CD4-positive, alpha-beta T cell (primary cell): ENCODE measurements around the gene FAM227B. TPM values are rescaled to one million over a fixed set of nuclear protein-coding genes. Genes with fewer than 3 reads are reported as not detected.

Experiments used
- ATAC-seq: fragments of 200-7000 bp; cut with Tn5 transposase; one replicate; pipeline ENCODE4 v1.10.0; 2022; ENCODE audit warnings: mild to moderate bottlenecking; ENCODE audit not compliant: poor library complexity
- CTCF ChIA-PET: fragments of 350-600 bp; sonication (Branson Sonifier 250); formaldehyde crosslinking; loops from one replicate; lab custom pipeline; 2021; ENCODE audit warnings: antibody characterized with exemption, inconsistent platforms; lab: Charles Lee
- POLR2A ChIA-PET: fragments of 350-600 bp; sonication (Branson Sonifier 250); formaldehyde crosslinking; loops from one replicate; lab custom pipeline; 2021; ENCODE audit warnings: antibody characterized with exemption, inconsistent platforms; lab: Charles Lee
- DNase-seq, 14 experiments: peaks; one replicate each; pipeline ENCODE4 v3.0.0-alpha.2; 2013 to 2020; ENCODE audit warnings: mixed read lengths in 2 of 14
- H3K27ac ChIP-seq, 2 donors: one replicate each; pipeline versions ENCODE4 v1.5.1 to v1.7.0; 2013; ENCODE audit warnings: low read length in 2 of 2, low read depth in 1 of 2, mild to moderate bottlenecking in 1 of 2
- H3K27me3 ChIP-seq, 2 experiments: 1 replicate in 1 of 2; 2 replicates in 1 of 2; pipeline versions ENCODE4 v1.6.1 to v1.7.0; 2013; ENCODE audit warnings: low read length in 2 of 2, control low read depth in 1 of 2, mild to moderate bottlenecking in 1 of 2, moderate library complexity in 1 of 2; ENCODE audit not compliant: insufficient read depth in 2 of 2, control insufficient read depth in 1 of 2
- H3K36me3 ChIP-seq: one replicate; pipeline ENCODE4 v1.6.1; 2013; ENCODE audit warnings: low read length, control low read depth; ENCODE audit not compliant: insufficient read depth
- H3K4me1 ChIP-seq: one replicate; pipeline ENCODE4 v1.6.1; 2013; ENCODE audit warnings: low read length, control low read depth; ENCODE audit not compliant: insufficient read depth
- H3K4me3 ChIP-seq: one replicate; pipeline ENCODE4 v1.5.1; 2013; ENCODE audit warnings: mild to moderate bottlenecking, low read length, moderate library complexity
- H3K9me3 ChIP-seq, 2 experiments: 1 replicate in 1 of 2; 2 replicates in 1 of 2; pipeline versions ENCODE4 v1.6.1 to v1.7.0; 2013; ENCODE audit warnings: low read length in 2 of 2, mild to moderate bottlenecking in 2 of 2, control low read depth in 1 of 2, moderate library complexity in 1 of 2; ENCODE audit not compliant: control insufficient read depth in 1 of 2, insufficient read depth in 1 of 2
- H3K27ac Mint-ChIP-seq: one replicate; pipeline ENCODE4 v1.8.0; 2020; ENCODE audit warnings: mixed read lengths
- H3K27me3 Mint-ChIP-seq: one replicate; pipeline ENCODE4 v1.8.0; 2021; ENCODE audit warnings: mixed read lengths
- H3K36me3 Mint-ChIP-seq: one replicate; pipeline ENCODE4 v1.8.0; 2021; ENCODE audit warnings: low read depth, mixed read lengths
- H3K4me1 Mint-ChIP-seq: one replicate; pipeline ENCODE4 v1.8.0; 2021; ENCODE audit warnings: low read depth, mixed read lengths
- H3K4me3 Mint-ChIP-seq: one replicate; pipeline ENCODE4 v1.8.0; 2020; ENCODE audit warnings: mild to moderate bottlenecking, mixed read lengths
- H3K9me3 Mint-ChIP-seq: one replicate; pipeline ENCODE4 v1.8.0; 2020; ENCODE audit warnings: mixed read lengths
- intact Hi-C, 2 experiments: fragments of 100-400 bp; cut with DNase I in 1 of 2; cut with micrococcal nuclease in 1 of 2; formaldehyde crosslinking; loops; one replicate each; pipeline versions ENCODE4 v1.15.1 to v1.9.0; 2023 to 2025; cut with DNase I, micrococcal nuclease
- total RNA-seq, 174 experiments: library from RNA in 2 of 174; stranded (reverse) in 2 of 174; gene quantifications; one replicate each; pipeline ENCODE4 v1.2.3 and lab custom pipeline; 2021 to 2026
- TF ChIP-seq, protein P1 (sequence below): fragments of 200-600 bp; IDR thresholded peaks from one replicate; pipeline ENCODE4 v1.8.0; 2022; ENCODE audit warnings: antibody characterized with exemption, mild to moderate bottlenecking

Gene FAM227B
- total RNA-seq, 2 experiments from 2014 or later = 3.0 to 4.4 TPM

- H3K27me3 ChIP-seq = no peaks in the 10 kb centered on the region
- no peaks in the 10 kb centered on the region for H3K36me3 ChIP-seq
- H3K9me3 ChIP-seq = no peaks in the 10 kb centered on the region
- Mint-ChIP-seq H3K4me3 (no peak overlapping the region), H3K36me3 (peaks cover 45% of the 10 kb centered on the region), H3K27ac (no peak overlapping the region), H3K9me3 (no peaks in the 10 kb centered on the region), H3K4me1 (no peaks in the 10 kb centered on the region), H3K27me3 (no peaks in the 10 kb centered on the region)
- no peak overlapping the region for H3K27ac ChIP-seq
- no peak for ATAC-seq
- intact Hi-C loops = no loop called here
- ChIA-PET POLR2A (interaction anchor here (0.6 kb wide), 1 partner anchor 268 kb away, joined by 3 read pairs; no protein-coding TSS in a partner anchor), CTCF (no interaction called here)
- TF ChIP-seq, protein P1, sequence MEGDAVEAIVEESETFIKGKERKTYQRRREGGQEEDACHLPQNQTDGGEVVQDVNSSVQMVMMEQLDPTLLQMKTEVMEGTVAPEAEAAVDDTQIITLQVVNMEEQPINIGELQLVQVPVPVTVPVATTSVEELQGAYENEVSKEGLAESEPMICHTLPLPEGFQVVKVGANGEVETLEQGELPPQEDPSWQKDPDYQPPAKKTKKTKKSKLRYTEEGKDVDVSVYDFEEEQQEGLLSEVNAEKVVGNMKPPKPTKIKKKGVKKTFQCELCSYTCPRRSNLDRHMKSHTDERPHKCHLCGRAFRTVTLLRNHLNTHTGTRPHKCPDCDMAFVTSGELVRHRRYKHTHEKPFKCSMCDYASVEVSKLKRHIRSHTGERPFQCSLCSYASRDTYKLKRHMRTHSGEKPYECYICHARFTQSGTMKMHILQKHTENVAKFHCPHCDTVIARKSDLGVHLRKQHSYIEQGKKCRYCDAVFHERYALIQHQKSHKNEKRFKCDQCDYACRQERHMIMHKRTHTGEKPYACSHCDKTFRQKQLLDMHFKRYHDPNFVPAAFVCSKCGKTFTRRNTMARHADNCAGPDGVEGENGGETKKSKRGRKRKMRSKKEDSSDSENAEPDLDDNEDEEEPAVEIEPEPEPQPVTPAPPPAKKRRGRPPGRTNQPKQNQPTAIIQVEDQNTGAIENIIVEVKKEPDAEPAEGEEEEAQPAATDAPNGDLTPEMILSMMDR = no peak
- no peaks in the 10 kb centered on the region for H3K4me1 ChIP-seq
- DNase-seq = no peak
- no peak overlapping the region for H3K4me3 ChIP-seq
Measured at GRCh38 chr15:49327927-49328326, 292.7 kb downstream of the FAM227B start.

DNA sequence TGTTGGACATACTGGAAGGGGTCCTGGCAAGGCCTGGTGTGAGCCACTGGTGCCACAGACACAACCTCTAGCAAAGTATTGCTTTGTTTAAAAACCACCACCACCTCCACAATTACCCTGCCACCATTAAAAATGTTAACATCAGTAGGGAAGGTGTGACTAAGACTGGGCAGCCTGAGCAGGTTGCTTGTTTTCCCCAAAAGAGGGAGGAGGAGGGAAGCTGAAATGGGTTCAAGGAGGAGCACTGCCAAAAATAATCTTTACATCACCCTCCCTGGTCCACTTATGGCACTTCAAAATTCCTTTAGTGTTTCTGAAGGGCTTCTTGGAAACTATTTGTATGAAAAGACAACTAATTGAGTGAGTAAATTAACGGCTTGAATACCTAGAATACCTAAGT is 297.4 kb downstream of the FAM227B start:
- peaks cover 11% of the 10 kb centered on the region for H3K4me1 Mint-ChIP-seq
- DNase-seq (no peak), ATAC-seq (no peak)
- H3K27me3 Mint-ChIP-seq = no peaks in the 10 kb centered on the region
- H3K36me3 Mint-ChIP-seq = peaks cover 62% of the 10 kb centered on the region
- H3K36me3 ChIP-seq = peaks cover 27% of the 10 kb centered on the region
- no peak overlapping the region for H3K27ac ChIP-seq
- POLR2A ChIA-PET = no interaction called here
- H3K27ac Mint-ChIP-seq = no peak overlapping the region
- H3K9me3 ChIP-seq = no peaks in the 10 kb centered on the region
- H3K27me3 ChIP-seq = no peaks in the 10 kb centered on the region
- TF ChIP-seq, protein P1 = no peak
- intact Hi-C loops = no loop called here
- CTCF ChIA-PET = no interaction called here
- no peaks in the 10 kb centered on the region for H3K4me1 ChIP-seq
- H3K4me3 Mint-ChIP-seq = no peak overlapping the region
- no peaks in the 10 kb centered on the region for H3K9me3 Mint-ChIP-seq
- H3K4me3 ChIP-seq = no peak overlapping the region

GRCh38 chr15:49320351-49320750 is 300.3 kb downstream of the FAM227B start:
- Mint-ChIP-seq H3K36me3 (peaks cover 66% of the 10 kb centered on the region), H3K4me3 (no peak overlapping the region), H3K27ac (no peak overlapping the region), H3K9me3 (no peaks in the 10 kb centered on the region), H3K4me1 (peaks cover 11% of the 10 kb centered on the region), H3K27me3 (no peaks in the 10 kb centered on the region)
- ChIA-PET POLR2A (interaction anchor here (0.7 kb wide), 1 partner anchor 19 kb away, joined by 3 read pairs; no protein-coding TSS in a partner anchor), CTCF (no interaction called here)
- ATAC-seq (no peak), DNase-seq (peak in 1 of 14 experiments; percentile 1)
- no peaks in the 10 kb centered on the region for H3K4me1 ChIP-seq
- no peaks in the 10 kb centered on the region for H3K27me3 ChIP-seq
- intact Hi-C loops = no loop called here
- no peak overlapping the region for H3K27ac ChIP-seq
- no peaks in the 10 kb centered on the region for H3K9me3 ChIP-seq
- TF ChIP-seq, protein P1 = no peak
- H3K36me3 ChIP-seq = peaks cover 27% of the 10 kb centered on the region
- no peak overlapping the region for H3K4me3 ChIP-seq
